HCT116 (cell line): ENCODE data around the gene ZCCHC24. TPM values are rescaled to one million over a fixed set of nuclear protein-coding genes. Genes with fewer than 3 reads are reported as not detected.

Experiments
- ATAC-seq: fragments of 200-7000 bp; cut with Tn5 transposase; 2 replicates; pipeline ENCODE4 v1.9.1; 2020; ENCODE audit warnings: mild to moderate bottlenecking, moderate library complexity
- BruUV-seq: library from RNA; stranded (reverse); fragments of 400-500 nt; replicated peaks from 2 replicates; lab custom pipeline; 2021; lab: Mats Ljungman, UMichigan
- CTCF ChIA-PET: fragments of 300-600 bp; sonication (Branson Sonifier 250); formaldehyde crosslinking; loops from one replicate; lab custom pipeline; 2021; ENCODE audit warnings: antibody characterized with exemption; lab: Charles Lee
- POLR2A ChIA-PET: fragments of 300-600, 350-600 bp; sonication (Branson Sonifier 250); formaldehyde crosslinking; loops from one replicate; lab custom pipeline; 2021; ENCODE audit warnings: antibody characterized with exemption; lab: Charles Lee
- RAD21 ChIA-PET, 2 experiments: fragments of 300-600 bp; sonication (Branson Sonifier 250); formaldehyde crosslinking; loops; one replicate each; lab custom pipeline; 2023; ENCODE audit warnings: low total read pairs in 2 of 2; ENCODE audit not compliant: uncharacterized antibody in 2 of 2, unreplicated experiment in 2 of 2, low non-redundant PET in 1 of 2; lab: Charles Lee
- DNase-seq: peaks from one replicate; pipeline ENCODE4 v3.0.0-alpha.2; 2010; ENCODE audit warnings: low read depth, low spot score
- H2AFZ ChIP-seq: fragments of 200-600 bp; shearing (Covaris generic), sonication (generic); 2 replicates; pipeline ENCODE4 v1.6.1; 2017; ENCODE audit warnings: low read depth, mixed run types, mixed read lengths, antibody characterized with exemption, low read length; ENCODE audit not compliant: poor library complexity, severe bottlenecking
- H3K27ac ChIP-seq: 2 replicates; pipeline ENCODE4 v1.5.1; 2012; ENCODE audit warnings: low read depth, low read length
- H3K27me3 ChIP-seq: fragments of 200-600 bp; sonication (generic); 2 replicates; pipeline ENCODE4 v1.6.1; 2016; ENCODE audit warnings: mixed run types, low read length, mixed read lengths; ENCODE audit not compliant: insufficient read depth
- H3K36me3 ChIP-seq, 2 experiments: fragments of 200-500 bp in 1 of 2; fragments of 200-600 bp in 1 of 2; sonication (Bioruptor generic) in 1 of 2; sonication (generic) in 1 of 2; 2 replicates each; pipeline versions ENCODE4 v1.5.1 to v1.6.1; 2014 to 2016; ENCODE audit warnings: low read length in 2 of 2, inconsistent platforms in 1 of 2, mixed read lengths in 1 of 2, mixed run types in 1 of 2; ENCODE audit not compliant: insufficient read depth in 2 of 2, control insufficient read depth in 1 of 2
- H3K4me1 ChIP-seq, 2 experiments: fragments of 200-600 bp in 1 of 2; sonication (generic) in 1 of 2; 2 replicates each; pipeline versions ENCODE4 v1.5.1 to v1.6.1; 2012 to 2017; ENCODE audit warnings: low read length in 2 of 2, inconsistent platforms in 1 of 2, mild to moderate bottlenecking in 1 of 2, mixed read lengths in 1 of 2, mixed run types in 1 of 2, moderate library complexity in 1 of 2; ENCODE audit not compliant: insufficient read depth in 2 of 2, control insufficient read depth in 1 of 2
- H3K4me2 ChIP-seq: fragments of 200-600 bp; sonication (generic); 2 replicates; pipeline ENCODE4 v1.6.1; 2017; ENCODE audit warnings: mixed run types, low read length, mixed read lengths
- H3K4me3 ChIP-seq, 2 experiments: fragments of 200-600 bp in 1 of 2; sonication (generic) in 1 of 2; replicated peaks in 1 of 2; 2 replicates each; pipeline ENCODE4 v1.5.1; 2011 to 2016; ENCODE audit warnings: low read length in 2 of 2, control low read depth in 1 of 2, low read depth in 1 of 2, mild to moderate bottlenecking in 1 of 2, mixed read lengths in 1 of 2, mixed run types in 1 of 2
- H3K79me2 ChIP-seq: fragments of 200-600 bp; sonication (generic); 2 replicates; pipeline ENCODE4 v1.6.1; 2017; ENCODE audit warnings: mild to moderate bottlenecking, mixed run types, low read length, moderate library complexity, mixed read lengths; ENCODE audit not compliant: insufficient read depth
- H3K9ac ChIP-seq: fragments of 200-600 bp; sonication (generic); 2 replicates; pipeline ENCODE4 v1.6.1; 2016; ENCODE audit warnings: low read length, mixed read lengths
- H3K9me2 ChIP-seq: fragments of 200-600 bp; sonication (generic), shearing (Covaris generic); 2 replicates; pipeline ENCODE4 v1.6.1; 2017; ENCODE audit warnings: mixed run types, mild to moderate bottlenecking, moderate library complexity; ENCODE audit not compliant: insufficient read depth
- H3K9me3 ChIP-seq, 2 experiments: fragments of 200-500 bp in 1 of 2; fragments of 200-600 bp in 1 of 2; sonication (Bioruptor generic) in 1 of 2; sonication (generic) in 1 of 2; 2 replicates each; pipeline ENCODE4 v1.6.1; 2014 to 2017; ENCODE audit warnings: low read length in 2 of 2, mixed read lengths in 2 of 2, inconsistent platforms in 1 of 2, low read depth in 1 of 2, mild to moderate bottlenecking in 1 of 2, mixed run types in 1 of 2, moderate library complexity in 1 of 2; ENCODE audit not compliant: control insufficient read depth in 1 of 2, insufficient read depth in 1 of 2
- H4K20me1 ChIP-seq: fragments of 200-600 bp; sonication (generic), shearing (Covaris generic); 2 replicates; pipeline ENCODE4 v1.6.1; 2017; ENCODE audit warnings: mixed run types, mild to moderate bottlenecking, moderate library complexity; ENCODE audit not compliant: insufficient read depth
- EGR1 ChIP-seq: IDR thresholded peaks from 2 replicates; pipeline ENCODE4 v1.6.1; 2012; ENCODE audit warnings: low read depth
- EZH2 ChIP-seq: fragments of 200-600 bp; sonication (generic); IDR thresholded peaks from 2 replicates; pipeline ENCODE4 v1.6.1; 2017; ENCODE audit warnings: antibody characterized with exemption, mixed run types
- EZH2phosphoT487 ChIP-seq: fragments of 200-600 bp; IDR thresholded peaks from 2 replicates; pipeline ENCODE4 v1.6.1; 2018; ENCODE audit warnings: antibody characterized with exemption, borderline replicate concordance
- POLR2AphosphoS5 ChIP-seq: IDR thresholded peaks from 2 replicates; pipeline ENCODE4 v1.6.1; 2011; ENCODE audit warnings: mild to moderate bottlenecking, low read depth, low read length, moderate library complexity
- RAD21 ChIP-seq: IDR thresholded peaks from 2 replicates; pipeline ENCODE4 v1.6.1; 2012; ENCODE audit warnings: low read depth, mild to moderate bottlenecking
- SP1 ChIP-seq: IDR thresholded peaks from 2 replicates; pipeline ENCODE4 v1.6.1; 2012; ENCODE audit warnings: low read depth
- ZNF274 ChIP-seq: fragments of 200-500 bp; sonication (Bioruptor generic); IDR thresholded peaks from 2 replicates; pipeline ENCODE4 v1.6.1; 2014; ENCODE audit warnings: mild to moderate bottlenecking, low read depth, low read length, inconsistent platforms
- intact Hi-C: fragments of 100-400 bp; cut with micrococcal nuclease; formaldehyde crosslinking; loops from 2 replicates; pipeline ENCODE4 v1.10.0; 2022
- total RNA-seq: library from RNA; stranded (reverse); gene quantifications from one replicate; pipeline ENCODE4 v1.2.1, GENCODE V29; 2021; ENCODE audit not compliant: unreplicated experiment
- TF ChIP-seq, protein P1 (sequence below), 3 experiments: fragments of 200-600 bp in 1 of 3; sonication (generic) in 1 of 3; IDR thresholded peaks in 2 of 3; conservative IDR thresholded peaks in 1 of 3; 2 replicates each; pipeline ENCODE4 v1.5.1; 2012 to 2017; ENCODE audit warnings: low read depth in 2 of 3, low read length in 2 of 3, antibody characterized with exemption in 1 of 3, borderline replicate concordance in 1 of 3, control low read depth in 1 of 3, mild to moderate bottlenecking in 1 of 3, mixed read lengths in 1 of 3, mixed run types in 1 of 3, moderate library complexity in 1 of 3; ENCODE audit not compliant: insufficient read depth in 1 of 3
- TF ChIP-seq, protein P2 (sequence below): IDR thresholded peaks from 2 replicates; pipeline ENCODE4 v1.6.1; 2012; ENCODE audit warnings: low read depth
- TF ChIP-seq, protein P3 (sequence below): IDR thresholded peaks from 2 replicates; pipeline ENCODE4 v1.6.1; 2012
- TF ChIP-seq, protein P4 (sequence below): IDR thresholded peaks from 2 replicates; pipeline ENCODE4 v1.6.1; 2012
- TF ChIP-seq, protein P5 (sequence below): IDR thresholded peaks from 2 replicates; pipeline ENCODE4 v1.6.1; 2011; ENCODE audit warnings: mild to moderate bottlenecking, low read length, moderate library complexity; ENCODE audit not compliant: insufficient replicate concordance; ENCODE audit errors: extremely low read depth

Gene ZCCHC24
- total RNA-seq, 1 experiment from 2014 or later = 7.0 TPM

DNA sequence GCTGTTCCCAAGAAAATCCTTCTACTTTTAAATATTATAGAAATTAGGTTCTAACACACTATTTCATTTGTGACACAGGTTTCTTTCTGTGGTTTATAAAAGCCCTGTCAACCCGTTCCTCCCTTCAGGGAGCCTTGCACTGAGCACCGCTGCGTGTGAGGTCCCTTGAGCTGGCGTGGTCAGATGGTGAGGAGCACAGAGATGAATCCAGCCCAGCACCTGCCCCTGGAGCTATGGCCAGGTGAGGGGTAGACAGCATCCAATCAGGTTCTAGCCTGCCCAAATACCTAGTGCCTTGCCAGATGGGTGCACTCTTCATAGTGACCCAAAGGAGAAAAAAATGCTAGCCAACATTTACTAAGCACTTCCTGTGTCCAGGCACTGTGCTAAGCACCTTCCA lies 15.7 kb downstream of the ZCCHC24 start:
- Histone ChIP-seq H3K9me2 (no peaks in the 10 kb centered on the region), H3K27me3 (no peaks in the 10 kb centered on the region), H3K9ac (no peak overlapping the region), H3K4me3 (no peak overlapping the region), H3K36me3 (peaks cover 0 to 4% of the 10 kb centered on the region in 2 experiments; a peak in 1 of 4 replicates), H2AFZ (no peak overlapping the region), H3K4me2 (no peak overlapping the region), H3K4me1 (peaks cover 0 to 6% of the 10 kb centered on the region in 2 experiments; a peak in 2 of 4 replicates), H3K79me2 (no peaks in the 10 kb centered on the region), H3K27ac (no peak overlapping the region), H3K9me3 (no peaks in the 10 kb centered on the region), H4K20me1 (no peaks in the 10 kb centered on the region)
- DNase-seq (no peak), ATAC-seq (no peak)
- no TSS peak for BruUV-seq
- intact Hi-C loops = no loop called here
- POLR2A ChIA-PET = no interaction called here
- CTCF ChIA-PET = no interaction called here
- RAD21 ChIA-PET = no interaction called here
- TF ChIP-seq, protein P1, sequence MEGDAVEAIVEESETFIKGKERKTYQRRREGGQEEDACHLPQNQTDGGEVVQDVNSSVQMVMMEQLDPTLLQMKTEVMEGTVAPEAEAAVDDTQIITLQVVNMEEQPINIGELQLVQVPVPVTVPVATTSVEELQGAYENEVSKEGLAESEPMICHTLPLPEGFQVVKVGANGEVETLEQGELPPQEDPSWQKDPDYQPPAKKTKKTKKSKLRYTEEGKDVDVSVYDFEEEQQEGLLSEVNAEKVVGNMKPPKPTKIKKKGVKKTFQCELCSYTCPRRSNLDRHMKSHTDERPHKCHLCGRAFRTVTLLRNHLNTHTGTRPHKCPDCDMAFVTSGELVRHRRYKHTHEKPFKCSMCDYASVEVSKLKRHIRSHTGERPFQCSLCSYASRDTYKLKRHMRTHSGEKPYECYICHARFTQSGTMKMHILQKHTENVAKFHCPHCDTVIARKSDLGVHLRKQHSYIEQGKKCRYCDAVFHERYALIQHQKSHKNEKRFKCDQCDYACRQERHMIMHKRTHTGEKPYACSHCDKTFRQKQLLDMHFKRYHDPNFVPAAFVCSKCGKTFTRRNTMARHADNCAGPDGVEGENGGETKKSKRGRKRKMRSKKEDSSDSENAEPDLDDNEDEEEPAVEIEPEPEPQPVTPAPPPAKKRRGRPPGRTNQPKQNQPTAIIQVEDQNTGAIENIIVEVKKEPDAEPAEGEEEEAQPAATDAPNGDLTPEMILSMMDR (IDR thresholded peaks at IDR 0.05 in 2 of 3, conservative IDR thresholded peaks at IDR 0.05 in 1 of 3; ENCODE audit: borderline replicate concordance in 1 of 3, insufficient read depth in 1 of 3, low read depth in 2 of 3, low read length in 2 of 3) = no peak
- TF ChIP-seq, protein P2, sequence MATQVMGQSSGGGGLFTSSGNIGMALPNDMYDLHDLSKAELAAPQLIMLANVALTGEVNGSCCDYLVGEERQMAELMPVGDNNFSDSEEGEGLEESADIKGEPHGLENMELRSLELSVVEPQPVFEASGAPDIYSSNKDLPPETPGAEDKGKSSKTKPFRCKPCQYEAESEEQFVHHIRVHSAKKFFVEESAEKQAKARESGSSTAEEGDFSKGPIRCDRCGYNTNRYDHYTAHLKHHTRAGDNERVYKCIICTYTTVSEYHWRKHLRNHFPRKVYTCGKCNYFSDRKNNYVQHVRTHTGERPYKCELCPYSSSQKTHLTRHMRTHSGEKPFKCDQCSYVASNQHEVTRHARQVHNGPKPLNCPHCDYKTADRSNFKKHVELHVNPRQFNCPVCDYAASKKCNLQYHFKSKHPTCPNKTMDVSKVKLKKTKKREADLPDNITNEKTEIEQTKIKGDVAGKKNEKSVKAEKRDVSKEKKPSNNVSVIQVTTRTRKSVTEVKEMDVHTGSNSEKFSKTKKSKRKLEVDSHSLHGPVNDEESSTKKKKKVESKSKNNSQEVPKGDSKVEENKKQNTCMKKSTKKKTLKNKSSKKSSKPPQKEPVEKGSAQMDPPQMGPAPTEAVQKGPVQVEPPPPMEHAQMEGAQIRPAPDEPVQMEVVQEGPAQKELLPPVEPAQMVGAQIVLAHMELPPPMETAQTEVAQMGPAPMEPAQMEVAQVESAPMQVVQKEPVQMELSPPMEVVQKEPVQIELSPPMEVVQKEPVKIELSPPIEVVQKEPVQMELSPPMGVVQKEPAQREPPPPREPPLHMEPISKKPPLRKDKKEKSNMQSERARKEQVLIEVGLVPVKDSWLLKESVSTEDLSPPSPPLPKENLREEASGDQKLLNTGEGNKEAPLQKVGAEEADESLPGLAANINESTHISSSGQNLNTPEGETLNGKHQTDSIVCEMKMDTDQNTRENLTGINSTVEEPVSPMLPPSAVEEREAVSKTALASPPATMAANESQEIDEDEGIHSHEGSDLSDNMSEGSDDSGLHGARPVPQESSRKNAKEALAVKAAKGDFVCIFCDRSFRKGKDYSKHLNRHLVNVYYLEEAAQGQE = no peak
- TF ChIP-seq SP1 (no peak), ZNF274 (no peak), EZH2phosphoT487 (no peak), RAD21 (no peak), EGR1 (no peak), POLR2AphosphoS5 (no peak), EZH2 (no peak)
- TF ChIP-seq, protein P3, sequence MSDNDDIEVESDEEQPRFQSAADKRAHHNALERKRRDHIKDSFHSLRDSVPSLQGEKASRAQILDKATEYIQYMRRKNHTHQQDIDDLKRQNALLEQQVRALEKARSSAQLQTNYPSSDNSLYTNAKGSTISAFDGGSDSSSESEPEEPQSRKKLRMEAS = no peak
- TF ChIP-seq, protein P4, sequence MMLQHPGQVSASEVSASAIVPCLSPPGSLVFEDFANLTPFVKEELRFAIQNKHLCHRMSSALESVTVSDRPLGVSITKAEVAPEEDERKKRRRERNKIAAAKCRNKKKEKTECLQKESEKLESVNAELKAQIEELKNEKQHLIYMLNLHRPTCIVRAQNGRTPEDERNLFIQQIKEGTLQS = no peak
- TF ChIP-seq, protein P5, sequence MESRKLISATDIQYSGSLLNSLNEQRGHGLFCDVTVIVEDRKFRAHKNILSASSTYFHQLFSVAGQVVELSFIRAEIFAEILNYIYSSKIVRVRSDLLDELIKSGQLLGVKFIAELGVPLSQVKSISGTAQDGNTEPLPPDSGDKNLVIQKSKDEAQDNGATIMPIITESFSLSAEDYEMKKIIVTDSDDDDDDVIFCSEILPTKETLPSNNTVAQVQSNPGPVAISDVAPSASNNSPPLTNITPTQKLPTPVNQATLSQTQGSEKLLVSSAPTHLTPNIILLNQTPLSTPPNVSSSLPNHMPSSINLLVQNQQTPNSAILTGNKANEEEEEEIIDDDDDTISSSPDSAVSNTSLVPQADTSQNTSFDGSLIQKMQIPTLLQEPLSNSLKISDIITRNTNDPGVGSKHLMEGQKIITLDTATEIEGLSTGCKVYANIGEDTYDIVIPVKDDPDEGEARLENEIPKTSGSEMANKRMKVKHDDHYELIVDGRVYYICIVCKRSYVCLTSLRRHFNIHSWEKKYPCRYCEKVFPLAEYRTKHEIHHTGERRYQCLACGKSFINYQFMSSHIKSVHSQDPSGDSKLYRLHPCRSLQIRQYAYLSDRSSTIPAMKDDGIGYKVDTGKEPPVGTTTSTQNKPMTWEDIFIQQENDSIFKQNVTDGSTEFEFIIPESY = no peak
